ENCODE data around the gene SIRT5. TPM values are rescaled to one million over a fixed set of nuclear protein-coding genes. Genes with fewer than 3 reads are reported as not detected.

The SIRT5 gene
- polyA plus RNA-seq, 3 donors, result 3.3 to 5.0 (median 3.4) TPM

- 100% methylated on average over 2 of the region's 3 CpGs for WGBS (ENCODE audit: insufficient coverage)
- Histone ChIP-seq H4K20me1 (ENCODE audit: insufficient read depth, low read length) (no peaks in the 10 kb centered on the region), H3K4me1 (ENCODE audit: control insufficient read depth in 1 of 2, insufficient read depth in 2 of 2, low read length in 2 of 2) (no peaks in the 10 kb centered on the region), H3K4me2 (replicated peaks; ENCODE audit: extremely low read depth, low read length, poor library complexity, severe bottlenecking) (no peak overlapping the region), H3K36me3 (replicated peaks in 1 of 2; ENCODE audit: control insufficient read depth in 1 of 2, insufficient read depth in 2 of 2, low read length in 2 of 2) (no peaks in the 10 kb centered on the region), H2AFZ (ENCODE audit: insufficient read depth, low read depth, low read length, poor library complexity, severe bottlenecking) (no peak overlapping the region), H3K27ac (ENCODE audit: low read depth in 1 of 2, low read length in 2 of 2) (no peak overlapping the region), H3K4me3 (replicated peaks in 1 of 3; ENCODE audit: low read depth in 2 of 3, low read length in 3 of 3) (no peak overlapping the region), H3K9ac (ENCODE audit: insufficient read depth, low read length, poor library complexity, severe bottlenecking) (no peak overlapping the region), H3K27me3 (ENCODE audit: control insufficient read depth in 2 of 2, insufficient read depth in 2 of 2, low read length in 2 of 2) (no peaks in the 10 kb centered on the region), H3K9me3 (replicated peaks in 1 of 2; ENCODE audit: control insufficient read depth in 1 of 2, insufficient read depth in 1 of 2, low read length in 2 of 2) (no peaks in the 10 kb centered on the region), H3K79me2 (ENCODE audit: insufficient read depth, low read length) (no peaks in the 10 kb centered on the region)
- Mint-ChIP-seq H3K27me3 (ENCODE audit: low read depth in 3 of 3) (peaks cover 0 to 4% (median 1%) of the 10 kb centered on the region in 3 donors), H3K36me3 (no peaks in the 10 kb centered on the region), H3K9me3 (no peaks in the 10 kb centered on the region), H3K27ac (no peak overlapping the region), H3K4me1 (no peaks in the 10 kb centered on the region), H3K4me3 (no peak overlapping the region)
- no peak for DNase-seq
- no peak for TF ChIP-seq CTCF (IDR thresholded peaks at IDR 0.05)
- intact Hi-C loops (cut with micrococcal nuclease), result loop anchor here in 1 of 2 donors (5.0 kb wide), 1 partner anchor 37 kb away; no protein-coding TSS in a partner anchor
Observed at GRCh38 chr6:13534536-13534935, 39.9 kb upstream of the SIRT5 start.

GRCh38 chr6:13535306-13535705 is 39.1 kb upstream of the SIRT5 start:
- no peaks in the 10 kb centered on the region for H3K4me1 ChIP-seq (ENCODE audit: control insufficient read depth in 1 of 2, insufficient read depth in 2 of 2, low read length in 2 of 2)
- no peaks in the 10 kb centered on the region for H3K9me3 Mint-ChIP-seq
- no peaks in the 10 kb centered on the region for H3K36me3 ChIP-seq (replicated peaks in 1 of 2; ENCODE audit: control insufficient read depth in 1 of 2, insufficient read depth in 2 of 2, low read length in 2 of 2)
- H2AFZ ChIP-seq (ENCODE audit: insufficient read depth, low read depth, low read length, poor library complexity, severe bottlenecking), result no peak overlapping the region
- DNase-seq, result no peak
- H3K27me3 ChIP-seq (ENCODE audit: control insufficient read depth in 2 of 2, insufficient read depth in 2 of 2, low read length in 2 of 2), result no peaks in the 10 kb centered on the region
- WGBS (ENCODE audit: insufficient coverage), result no CpG with 5 or more reads among the region's 3 CpGs
- TF ChIP-seq CTCF (IDR thresholded peaks at IDR 0.05), result no peak
- H3K27me3 Mint-ChIP-seq (ENCODE audit: low read depth in 3 of 3), result peaks cover 0 to 6% (median 1%) of the 10 kb centered on the region in 3 donors
- H3K9me3 ChIP-seq (replicated peaks in 1 of 2; ENCODE audit: control insufficient read depth in 1 of 2, insufficient read depth in 1 of 2, low read length in 2 of 2), result no peaks in the 10 kb centered on the region
- intact Hi-C loops (cut with micrococcal nuclease), result loop anchor here in 1 of 2 donors (5.0 kb wide), 1 partner anchor 198 kb away; no protein-coding TSS in a partner anchor
- H3K27ac Mint-ChIP-seq, result no peak overlapping the region
- no peaks in the 10 kb centered on the region for H3K4me1 Mint-ChIP-seq
- H3K36me3 Mint-ChIP-seq, result no peaks in the 10 kb centered on the region
- no peak overlapping the region for H3K4me3 Mint-ChIP-seq
- no peaks in the 10 kb centered on the region for H3K79me2 ChIP-seq (ENCODE audit: insufficient read depth, low read length)
- H3K9ac ChIP-seq (ENCODE audit: insufficient read depth, low read length, poor library complexity, severe bottlenecking), result no peak overlapping the region
- H3K27ac ChIP-seq (ENCODE audit: low read depth in 1 of 2, low read length in 2 of 2), result no peak overlapping the region
- no peaks in the 10 kb centered on the region for H4K20me1 ChIP-seq (ENCODE audit: insufficient read depth, low read length)
- H3K4me3 ChIP-seq (replicated peaks in 1 of 3; ENCODE audit: low read depth in 2 of 3, low read length in 3 of 3), result no peak overlapping the region
- H3K4me2 ChIP-seq (replicated peaks; ENCODE audit: extremely low read depth, low read length, poor library complexity, severe bottlenecking), result no peak overlapping the region
